Fibroblast of mammary gland (primary cell): ENCODE results near the gene SRSF7.

ENCODE experiments used
- DNase-seq: peaks from one replicate; pipeline ENCODE4 v3.0.0-alpha.2; 2010; ENCODE audit warnings: low read depth
- H3K4me3 ChIP-seq: 2 replicates; pipeline ENCODE4 v1.5.1; 2011; ENCODE audit warnings: low read depth, mild to moderate bottlenecking, low read length, moderate library complexity; ENCODE audit not compliant: control insufficient read depth
- CTCF ChIP-seq: conservative IDR thresholded peaks from 2 replicates; pipeline ENCODE4 v1.5.1; 2011; ENCODE audit warnings: low read depth, low read length, inconsistent platforms; ENCODE audit not compliant: control insufficient read depth, insufficient read depth

Gene SRSF7

GRCh38 chr2:38697116-38697840, 53.9 kb downstream of the SRSF7 start:
- no peak overlapping the region for H3K4me3 ChIP-seq
- TF ChIP-seq CTCF = no peak
- no peak for DNase-seq
